C1 segment of cervical spinal cord (tissue), 14 donors: ENCODE data around the gene FGF12.

Source experiments
- DNase-seq, 14 donors: peaks; one replicate each; lab custom pipeline; 2025; lab: John Stamatoyannopoulos, UW

FGF12 gene

GRCh38 chr3:192261135-192261534, 466.2 kb downstream of the FGF12 start:
- DNase-seq: no peak

GRCh38 chr3:192260116-192261010, 467.0 kb downstream of the FGF12 start:
- no peak for DNase-seq

- no peak for DNase-seq
Observed at GRCh38 chr3:192259661-192260060, 467.7 kb downstream of the FGF12 start.

GRCh38 chr3:192258721-192259120, 468.6 kb downstream of the FGF12 start:
- no peak for DNase-seq

GRCh38 chr3:192255839-192256238, 471.5 kb downstream of the FGF12 start:
- no peak for DNase-seq

- no peak for DNase-seq
Observed at GRCh38 chr3:192253138-192253887, 474.0 kb downstream of the FGF12 start.

GRCh38 chr3:192249516-192249915, 477.8 kb downstream of the FGF12 start:
- DNase-seq: no peak

- peak in 1 of 14 donors; percentile 38 for DNase-seq
Observed at GRCh38 chr3:192246847-192247559, 480.3 kb downstream of the FGF12 start.

GRCh38 chr3:192244591-192244990, 482.8 kb downstream of the FGF12 start:
- no peak for DNase-seq

GRCh38 chr3:192239956-192240355, 487.4 kb downstream of the FGF12 start:
- DNase-seq: no peak

- DNase-seq: no peak
Observed at GRCh38 chr3:192237992-192238608, 489.2 kb downstream of the FGF12 start.

- DNase-seq: no peak
Observed at GRCh38 chr3:192229866-192230265, 497.5 kb downstream of the FGF12 start.

GRCh38 chr3:192224634-192225155, 502.6 kb downstream of the FGF12 start:
- DNase-seq: no peak

- no peak for DNase-seq
Observed at GRCh38 chr3:192223815-192224214, 503.5 kb downstream of the FGF12 start.

- no peak for DNase-seq
Observed at GRCh38 chr3:192220915-192221314, 506.4 kb downstream of the FGF12 start.

GRCh38 chr3:192219926-192220325, 507.4 kb downstream of the FGF12 start:
- DNase-seq: no peak

GRCh38 chr3:192216067-192216466, 511.3 kb downstream of the FGF12 start:
- no peak for DNase-seq

- no peak for DNase-seq
Observed at GRCh38 chr3:192212979-192213378, 514.4 kb downstream of the FGF12 start.

- DNase-seq: no peak
Observed at GRCh38 chr3:192212335-192212734, 515.0 kb downstream of the FGF12 start.

GRCh38 chr3:192207651-192208050, 519.7 kb downstream of the FGF12 start:
- peak in 1 of 14 donors; percentile 61 for DNase-seq

- DNase-seq: no peak
Observed at GRCh38 chr3:192207239-192207638, 520.1 kb downstream of the FGF12 start.
